OCI-M1 (cell line): ENCODE results near the gene ZYG11A.

Experiments
- DNase-seq: peaks from one replicate; lab custom pipeline; 2025; lab: John Stamatoyannopoulos, UW

ZYG11A gene

GRCh38 chr1:52918201-52918600, 75.6 kb downstream of the ZYG11A start:
- DNase-seq, result no peak

- DNase-seq, result no peak
These were observed 76.6 kb downstream of the ZYG11A start for GRCh38 chr1:52919051-52919722.

- DNase-seq, result no peak
These were observed 77.3 kb downstream of the ZYG11A start for GRCh38 chr1:52919723-52920483.

- no peak for DNase-seq
These were observed 78.3 kb downstream of the ZYG11A start for GRCh38 chr1:52920791-52921291.

GRCh38 chr1:52925571-52926005, 83.0 kb downstream of the ZYG11A start:
- no peak for DNase-seq

- DNase-seq, result no peak
These were observed 84.3 kb downstream of the ZYG11A start for GRCh38 chr1:52926864-52927211.

- no peak for DNase-seq
These were observed 84.9 kb downstream of the ZYG11A start, which contains the start of gene SCP2 for GRCh38 chr1:52927212-52928014. TSS of gene SCP2 (plus strand) at chr1:52927276. CDS start at chr1:52927397, 121 bp downstream.

GRCh38 chr1:52928015-52928404, 85.5 kb downstream of the ZYG11A start:
- no peak for DNase-seq

GRCh38 chr1:52929019-52929418, 86.5 kb downstream of the ZYG11A start:
- DNase-seq, result no peak

GRCh38 chr1:52937433-52938182, 95.0 kb downstream of the ZYG11A start:
- DNase-seq, result no peak

GRCh38 chr1:52938183-52938451, 95.6 kb downstream of the ZYG11A start:
- no peak for DNase-seq

- DNase-seq, result no peak
These were observed 101.4 kb downstream of the ZYG11A start for GRCh38 chr1:52943876-52944416.

- no peak for DNase-seq
These were observed 102.0 kb downstream of the ZYG11A start for GRCh38 chr1:52944566-52944965.
